Activated T-helper 1 cell treated with anti-CD3 and anti-CD28 coated beads, Interleukin-12 subunit alpha, Interleukin-12 subunit beta, Interleukin-2, Interleukin-4 antibody, amounts not matched to agents 30 ng/mL and 10 ng/mL and 1 ng/mL, durations not matched to agents 14 hours and 24 hours and 36 hours (primary cell): Measurements from ENCODE around the gene SLC31A2. TPM values are rescaled to one million over a fixed set of nuclear protein-coding genes. Genes with fewer than 3 reads are reported as not detected.

Experiments used
- total RNA-seq: library from RNA; stranded (reverse); gene quantifications from 2 replicates; pipeline ENCODE4 v1.2.3, GENCODE V29; 2022

The SLC31A2 gene
- total RNA-seq, 1 donor from 2014 or later: 6.5 TPM

Other genes starting within 250 kb of the SLC31A2 start
- gene ZNF883, start 138.8 kb upstream of the SLC31A2 start, total RNA-seq: not detected in 2 replicates
- gene ZFP37, start 94.3 kb upstream of the SLC31A2 start, total RNA-seq: 0.16 and 0.32 TPM in 2 replicates
- 34.9 and 35.8 TPM in 2 replicates for gene FKBP15, start 70.3 kb downstream of the SLC31A2 start, total RNA-seq
- 16.1 and 17.6 TPM in 2 replicates for gene SLC31A1, start 70.5 kb downstream of the SLC31A2 start, total RNA-seq
- gene CDC26, start 124.6 kb downstream of the SLC31A2 start, total RNA-seq: 49.9 and 50.6 TPM in 2 replicates
- 59.2 and 60.2 TPM in 2 replicates for gene PRPF4, start 124.7 kb downstream of the SLC31A2 start, total RNA-seq
- gene RNF183, start 152.4 kb downstream of the SLC31A2 start, total RNA-seq: not detected in 2 replicates
- gene WDR31, start 189.3 kb downstream of the SLC31A2 start, total RNA-seq: 1.9 and 2.2 TPM in 2 replicates
- 12.3 and 12.8 TPM in 2 replicates for gene BSPRY, start 198.5 kb downstream of the SLC31A2 start, total RNA-seq
- gene HDHD3, start 226.0 kb downstream of the SLC31A2 start, total RNA-seq: 15.7 and 18.5 TPM in 2 replicates